AG04449 (cell line): Measurements from ENCODE around the gene SGO2.

Experiments used
- CTCF ChIA-PET: fragments of 350-600 bp; formaldehyde crosslinking; extraction: SDS; loops from one replicate; lab custom pipeline; 2021; ENCODE audit warnings: antibody characterized with exemption; lab: Yijun Ruan, JAX
- POLR2A ChIA-PET: fragments of 400-600, 350-600 bp; formaldehyde crosslinking; extraction: SDS; loops from one replicate; lab custom pipeline; 2020; ENCODE audit warnings: antibody characterized with exemption, inconsistent platforms; lab: Yijun Ruan, JAX
- DNase-seq: peaks from one replicate; pipeline ENCODE4 v3.0.0-alpha.2; 2010; ENCODE audit warnings: low read depth, low spot score
- H3K4me3 ChIP-seq: 2 replicates; pipeline ENCODE4 v1.5.1; 2011; ENCODE audit warnings: low read depth, mild to moderate bottlenecking, control low read depth, low read length
- TF ChIP-seq, protein P1 (sequence below): IDR thresholded peaks from one replicate; pipeline ENCODE4 v1.5.1; 2011; ENCODE audit warnings: mild to moderate bottlenecking, moderate library complexity, low read length, control low read depth, inconsistent platforms; ENCODE audit not compliant: insufficient read depth; ENCODE audit errors: missing control alignments

The SGO2 gene

DNA sequence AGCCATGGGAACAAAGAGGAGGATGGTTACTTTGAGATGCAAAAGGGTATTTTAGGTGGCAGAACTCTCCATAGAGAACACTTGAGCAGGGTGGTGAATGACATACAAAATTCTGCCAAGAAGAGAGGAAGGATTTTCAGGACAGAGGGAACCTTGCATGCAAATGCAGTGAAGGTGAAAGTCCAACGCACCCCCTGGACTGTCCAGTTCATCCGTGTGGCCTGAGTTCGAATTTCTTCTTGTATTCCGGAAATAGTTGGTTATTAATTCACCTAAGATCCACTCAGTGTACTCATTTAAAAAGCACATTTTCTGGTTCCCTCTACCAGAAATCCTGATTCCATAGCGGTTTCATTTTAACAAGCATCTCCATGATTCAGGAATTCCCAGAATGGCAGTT lies 65.3 kb downstream of the SGO2 start:
- ChIA-PET CTCF (interaction anchor here (1.4 kb wide), 1 partner anchor 25 kb away, joined by 4 read pairs; no protein-coding TSS in a partner anchor), POLR2A (no interaction called here)
- no peak overlapping the region for H3K4me3 ChIP-seq
- TF ChIP-seq, protein P1, sequence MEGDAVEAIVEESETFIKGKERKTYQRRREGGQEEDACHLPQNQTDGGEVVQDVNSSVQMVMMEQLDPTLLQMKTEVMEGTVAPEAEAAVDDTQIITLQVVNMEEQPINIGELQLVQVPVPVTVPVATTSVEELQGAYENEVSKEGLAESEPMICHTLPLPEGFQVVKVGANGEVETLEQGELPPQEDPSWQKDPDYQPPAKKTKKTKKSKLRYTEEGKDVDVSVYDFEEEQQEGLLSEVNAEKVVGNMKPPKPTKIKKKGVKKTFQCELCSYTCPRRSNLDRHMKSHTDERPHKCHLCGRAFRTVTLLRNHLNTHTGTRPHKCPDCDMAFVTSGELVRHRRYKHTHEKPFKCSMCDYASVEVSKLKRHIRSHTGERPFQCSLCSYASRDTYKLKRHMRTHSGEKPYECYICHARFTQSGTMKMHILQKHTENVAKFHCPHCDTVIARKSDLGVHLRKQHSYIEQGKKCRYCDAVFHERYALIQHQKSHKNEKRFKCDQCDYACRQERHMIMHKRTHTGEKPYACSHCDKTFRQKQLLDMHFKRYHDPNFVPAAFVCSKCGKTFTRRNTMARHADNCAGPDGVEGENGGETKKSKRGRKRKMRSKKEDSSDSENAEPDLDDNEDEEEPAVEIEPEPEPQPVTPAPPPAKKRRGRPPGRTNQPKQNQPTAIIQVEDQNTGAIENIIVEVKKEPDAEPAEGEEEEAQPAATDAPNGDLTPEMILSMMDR: no peak
- no peak for DNase-seq

GRCh38 chr2:200592406-200593075 lies 66.5 kb downstream of the SGO2 start:
- H3K4me3 ChIP-seq: no peak overlapping the region
- DNase-seq: no peak
- CTCF ChIA-PET: no interaction called here
- TF ChIP-seq, protein P1: no peak
- POLR2A ChIA-PET: no interaction called here

GRCh38 chr2:200593905-200594304 lies 67.9 kb downstream of the SGO2 start:
- no peak for DNase-seq
- ChIA-PET CTCF (no interaction called here), POLR2A (no interaction called here)
- H3K4me3 ChIP-seq: no peak overlapping the region
- TF ChIP-seq, protein P1: no peak

GRCh38 chr2:200595913-200596312 lies 69.9 kb downstream of the SGO2 start:
- TF ChIP-seq, protein P1: no peak
- no peak for DNase-seq
- H3K4me3 ChIP-seq: no peak overlapping the region
- CTCF ChIA-PET: no interaction called here
- POLR2A ChIA-PET: no interaction called here

- POLR2A ChIA-PET: no interaction called here
- CTCF ChIA-PET: no interaction called here
- TF ChIP-seq, protein P1: no peak
- no peak for DNase-seq
- H3K4me3 ChIP-seq: no peak overlapping the region
These were observed 71.0 kb downstream of the SGO2 start for GRCh38 chr2:200596774-200597570.

DNA sequence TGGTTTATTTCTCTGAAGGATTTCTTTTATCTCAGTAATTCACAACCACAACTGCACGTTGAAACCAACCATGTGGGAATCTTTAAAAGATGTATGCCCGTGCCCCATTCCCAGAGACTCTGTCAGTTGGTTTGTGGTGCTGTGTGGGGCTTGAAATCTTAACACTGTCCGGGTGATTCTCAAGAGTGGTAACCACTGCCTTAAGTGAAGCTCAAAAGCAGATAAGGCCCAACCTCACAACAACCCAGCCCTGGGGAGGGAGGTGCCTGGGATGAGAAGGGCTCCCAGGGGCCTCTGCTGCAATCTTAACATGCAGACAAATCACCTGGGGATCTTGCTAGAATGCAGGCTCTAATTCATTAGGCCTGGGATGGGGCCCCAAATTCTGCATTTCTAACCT lies 73.2 kb downstream of the SGO2 start:
- ChIA-PET POLR2A (no interaction called here), CTCF (interaction anchor here (0.7 kb wide), 1 partner anchor 104 kb away, joined by 3 read pairs; no protein-coding TSS in a partner anchor)
- no peak for DNase-seq
- TF ChIP-seq, protein P1: no peak
- H3K4me3 ChIP-seq: no peak overlapping the region
